ENCODE measurements around the gene KBTBD13.

Gene KBTBD13

GRCh38 chr15:65100442-65100841 lies 23.9 kb downstream of the KBTBD13 start:
- TF ChIP-seq CTCF (IDR thresholded peaks at IDR 0.05; ENCODE audit: low read depth, low read length, missing control alignments) = no peak
- H3K4me3 ChIP-seq (ENCODE audit: low read depth, low read length) = no peak overlapping the region
- DNase-seq (ENCODE audit: low read depth) = no peak

- no peak for DNase-seq (ENCODE audit: low read depth)
- peak; percentile 77 for TF ChIP-seq CTCF (IDR thresholded peaks at IDR 0.05; ENCODE audit: low read depth, low read length, missing control alignments)
- H3K4me3 ChIP-seq (ENCODE audit: low read depth, low read length) = no peak overlapping the region
These were observed 24.9 kb downstream of the KBTBD13 start for GRCh38 chr15:65101411-65101890.

GRCh38 chr15:65101891-65102708 lies 25.6 kb downstream of the KBTBD13 start:
- no peak overlapping the region for H3K4me3 ChIP-seq (ENCODE audit: low read depth, low read length)
- TF ChIP-seq CTCF (IDR thresholded peaks at IDR 0.05; ENCODE audit: low read depth, low read length, missing control alignments) = no peak
- DNase-seq (ENCODE audit: low read depth) = no peak

- no peak overlapping the region for H3K4me3 ChIP-seq (ENCODE audit: low read depth, low read length)
- no peak for TF ChIP-seq CTCF (IDR thresholded peaks at IDR 0.05; ENCODE audit: low read depth, low read length, missing control alignments)
These were observed 26.4 kb downstream of the KBTBD13 start for GRCh38 chr15:65102912-65103311.

GRCh38 chr15:65105038-65105437 lies 28.5 kb downstream of the KBTBD13 start:
- no peak for DNase-seq (ENCODE audit: low read depth)
- no peak for TF ChIP-seq CTCF (IDR thresholded peaks at IDR 0.05; ENCODE audit: low read depth, low read length, missing control alignments)
- H3K4me3 ChIP-seq (ENCODE audit: low read depth, low read length) = no peak overlapping the region

More at GRCh38 chr15:65102912-65103311, 26.4 kb downstream of the KBTBD13 start:
- DNase-seq (ENCODE audit: low read depth) = no peak

- DNase-seq (ENCODE audit: low read depth) = no peak
- no peak for TF ChIP-seq CTCF (IDR thresholded peaks at IDR 0.05; ENCODE audit: low read depth, low read length, missing control alignments)
- H3K4me3 ChIP-seq (ENCODE audit: low read depth, low read length) = no peak overlapping the region
These were observed 29.6 kb downstream of the KBTBD13 start for GRCh38 chr15:65106011-65106590.
